Stimulated activated CD8-positive, alpha-beta memory T cell treated with anti-CD3 and anti-CD28 coated beads, Interleukin-4, amount 100 ng/mL, for 4 hours (primary cell): ENCODE measurements around the gene METTL2B.
A peak's percentile ranks its signal among the peaks of the same experiment; 100 is the strongest.
"Not testable (repeated sequence)": the region's sequence is repeated elsewhere in the genome, so short reads cannot be mapped to it uniquely, and the experiment has no call there.

Experiments used
- DNase-seq, 2 donors: peaks; one replicate each; pipeline ENCODE4 v3.0.0-alpha.2; 2020; ENCODE audit warnings: low read depth in 2 of 2, low spot score in 1 of 2

METTL2B gene

DNA sequence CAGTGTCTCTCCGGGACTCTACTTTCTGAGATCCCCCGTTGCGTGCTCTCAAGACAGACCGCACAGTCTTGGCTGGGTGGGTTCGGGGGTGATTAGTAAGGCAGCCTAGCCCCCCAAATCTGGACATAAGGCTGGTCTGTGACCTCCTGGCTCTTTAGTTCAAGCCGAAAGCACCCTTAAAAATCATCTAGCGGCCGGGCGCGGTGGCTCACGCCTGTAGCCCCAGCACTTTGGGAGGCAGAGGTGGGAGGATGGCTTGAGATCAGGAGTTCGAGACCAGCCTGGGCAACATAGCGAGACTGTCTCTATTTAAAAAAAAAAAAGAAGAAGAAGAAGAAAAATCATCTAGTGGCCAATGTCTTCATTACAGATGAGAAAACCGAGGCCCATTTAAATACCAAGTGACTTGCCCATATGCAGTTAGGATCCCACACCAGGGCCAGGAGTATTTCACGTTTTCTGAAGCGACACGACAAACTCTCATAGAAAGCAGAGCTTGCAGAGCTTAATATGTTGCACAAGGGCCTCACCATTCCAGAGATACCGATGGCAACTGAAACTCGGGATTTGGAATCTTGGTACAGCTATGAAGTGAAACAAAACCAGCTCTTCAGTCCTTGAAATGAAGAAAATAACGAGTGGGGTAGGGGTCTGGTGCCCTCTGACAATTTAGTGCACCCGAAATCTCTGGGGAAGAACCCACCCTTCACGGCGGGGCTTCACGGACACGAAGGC, 21.6 kb upstream of the METTL2B start:
- DNase-seq, result no peak

DNA sequence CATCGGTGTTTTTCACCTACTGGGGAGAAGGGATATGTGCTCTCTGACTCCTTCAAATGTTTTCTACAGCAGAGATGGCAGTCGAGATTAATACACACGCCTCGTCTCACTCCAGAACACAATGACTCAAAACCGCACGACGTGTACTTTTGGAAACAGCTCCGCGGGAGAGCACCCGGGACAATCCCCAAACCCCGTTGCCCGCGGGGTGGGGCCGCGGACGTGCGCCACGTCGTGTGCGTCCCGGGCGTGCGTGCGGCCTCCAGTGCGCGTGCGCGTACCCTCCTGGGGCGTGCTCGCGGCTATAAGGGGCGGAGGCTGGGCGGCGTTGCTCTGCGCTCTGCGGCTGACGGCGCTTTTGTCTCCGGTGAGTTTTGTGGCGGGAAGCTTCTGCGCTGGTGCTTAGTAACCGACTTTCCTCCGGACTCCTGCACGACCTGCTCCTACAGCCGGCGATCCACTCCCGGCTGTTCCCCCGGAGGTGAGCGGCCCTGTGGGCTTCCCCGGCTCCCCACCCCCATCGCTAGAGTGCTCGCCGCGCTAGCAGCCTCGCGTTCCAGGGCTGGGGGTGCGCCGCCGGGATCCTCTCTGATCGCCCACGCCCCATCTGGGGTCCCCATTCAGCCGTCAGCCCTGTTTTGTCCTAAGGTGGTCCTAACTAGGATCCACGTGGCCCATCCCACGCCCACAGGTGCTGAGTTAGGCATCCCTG, 20.8 kb upstream of the METTL2B start, which contains the start of gene HILPDA:
Gene HILPDA (plus strand): TSS at position 336 of the 712 bp plus-strand sequence. CDS start 1,391 bp downstream, outside the sequence.
- peak; percentile 78 to 86 for DNase-seq

DNA sequence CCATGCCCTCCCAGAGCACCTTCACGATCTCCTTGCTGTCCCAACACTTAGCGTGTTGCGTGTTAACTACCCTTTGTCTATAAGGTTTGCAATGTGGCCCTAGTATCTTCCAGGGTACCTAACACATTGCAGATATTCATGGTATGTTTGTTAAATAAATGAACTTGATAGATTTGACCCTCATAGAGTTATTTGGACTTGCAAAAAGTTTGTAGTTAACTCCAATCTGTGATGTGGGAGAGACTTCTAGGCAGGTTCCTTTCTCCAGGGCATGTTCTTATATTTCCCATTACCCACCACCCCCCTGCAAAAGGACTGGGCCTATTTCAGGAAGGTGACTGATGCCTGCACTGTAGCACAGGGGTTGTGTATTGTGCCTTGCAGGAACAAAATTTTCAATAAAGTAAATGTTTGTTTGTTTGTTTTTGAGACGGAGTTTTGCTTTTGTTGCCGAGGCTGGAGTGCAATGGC, 20.3 kb upstream of the METTL2B start:
- no peak for DNase-seq

DNA sequence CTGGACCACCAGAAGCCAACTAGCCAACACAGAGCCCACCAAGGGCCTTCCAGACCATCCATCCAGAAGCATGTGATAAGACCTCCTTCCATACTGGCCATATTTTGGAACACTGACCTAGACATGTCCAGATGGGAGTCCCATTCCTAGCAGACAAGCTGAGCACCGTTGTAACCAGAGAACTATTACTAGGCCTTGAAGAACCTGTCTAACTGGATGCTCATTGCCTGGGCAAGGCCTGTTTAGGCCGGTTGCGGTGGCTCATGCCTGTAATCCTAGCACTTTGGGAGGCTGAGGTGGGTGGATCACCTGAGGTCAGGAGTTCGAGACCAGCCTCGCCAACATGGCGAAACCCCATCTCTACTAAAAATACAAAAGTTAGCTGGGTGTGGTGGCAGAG, 19.2 kb upstream of the METTL2B start:
- DNase-seq, result not testable (repeated sequence)

DNA sequence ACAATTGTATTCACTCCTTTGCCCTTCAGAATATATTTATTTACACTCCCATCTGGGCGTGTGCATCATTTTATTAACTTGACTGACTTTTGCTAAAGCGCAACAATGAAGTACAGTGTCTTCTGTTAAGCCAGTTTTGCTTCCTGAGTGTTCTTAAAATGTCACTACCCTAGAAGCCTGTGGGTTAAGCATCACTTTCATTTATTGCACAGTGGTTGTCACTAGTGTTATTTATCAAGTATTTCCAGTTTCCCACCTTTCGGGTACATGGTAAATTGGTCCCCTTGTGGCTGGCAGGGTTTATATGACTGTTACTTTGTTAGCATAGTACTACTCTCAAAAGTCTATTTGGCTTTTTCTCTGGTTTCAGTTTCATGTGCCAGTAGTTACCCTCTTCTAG, 17.6 kb upstream of the METTL2B start:
- DNase-seq, result no peak

DNA sequence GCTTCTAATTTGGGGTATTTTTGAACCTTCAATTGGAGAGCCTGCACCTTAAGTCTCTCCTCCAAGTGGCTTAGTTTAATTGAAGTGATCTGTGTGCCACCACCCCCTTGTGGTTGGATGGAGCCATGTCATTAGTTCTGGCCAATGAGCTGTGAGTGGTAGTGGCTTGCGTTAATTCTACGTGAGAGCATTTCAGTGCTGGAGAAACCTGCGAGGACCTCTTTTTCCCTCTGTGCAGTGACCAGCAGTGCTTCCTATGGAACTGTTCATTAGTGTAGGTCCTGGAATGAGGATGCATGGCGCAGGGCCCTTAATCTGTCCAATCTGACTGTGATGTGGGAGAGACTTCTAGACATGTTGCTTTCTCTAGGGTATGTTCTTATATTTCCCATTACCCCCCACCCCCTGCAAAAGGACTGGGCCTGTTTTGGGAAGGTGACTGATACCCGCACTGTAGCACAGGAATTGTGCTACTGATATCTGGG, 17.1 kb upstream of the METTL2B start:
- DNase-seq, result peak in 1 of 2 donors; percentile 43

DNA sequence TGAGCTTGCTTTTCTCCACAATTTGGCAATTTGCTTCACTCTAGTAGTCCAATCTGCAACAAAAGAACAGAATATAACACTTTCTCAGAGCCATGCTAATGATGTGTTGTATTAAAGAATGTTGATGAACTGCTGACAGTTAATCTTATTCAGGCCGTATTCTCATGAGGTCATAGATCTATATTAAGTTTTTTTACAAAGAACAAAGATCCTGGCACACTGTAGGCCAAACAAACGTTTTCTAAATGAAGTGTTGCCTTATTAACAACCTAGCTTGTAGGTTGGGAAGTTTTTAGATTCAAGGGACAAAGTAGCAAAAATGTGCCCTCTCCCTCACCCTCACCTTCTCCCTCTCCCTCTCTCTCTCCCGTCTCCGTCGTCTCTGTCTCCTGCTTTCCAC, 14.1 kb upstream of the METTL2B start:
- no peak for DNase-seq

DNA sequence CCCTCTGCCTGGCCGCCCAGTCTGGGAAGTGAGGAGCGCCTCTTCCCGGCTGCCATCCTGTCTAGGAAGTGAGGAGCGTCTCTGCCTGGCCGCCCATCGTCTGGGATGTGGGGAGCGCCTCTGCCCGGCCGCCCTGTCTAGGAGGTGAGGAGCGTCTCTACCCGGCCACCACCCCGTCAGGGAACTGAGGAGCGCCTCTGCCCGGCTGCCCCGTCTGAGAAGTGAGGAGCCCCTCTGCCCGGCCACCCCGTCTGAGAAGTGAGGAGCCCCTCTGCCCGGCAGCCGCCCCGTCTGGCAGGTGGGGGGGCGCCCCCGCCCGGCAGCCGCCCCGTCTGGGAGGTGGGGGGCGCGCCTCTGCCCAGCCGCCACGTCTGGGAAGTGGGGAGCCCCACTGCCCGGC, 13.2 kb upstream of the METTL2B start:
- not testable (repeated sequence) for DNase-seq

DNA sequence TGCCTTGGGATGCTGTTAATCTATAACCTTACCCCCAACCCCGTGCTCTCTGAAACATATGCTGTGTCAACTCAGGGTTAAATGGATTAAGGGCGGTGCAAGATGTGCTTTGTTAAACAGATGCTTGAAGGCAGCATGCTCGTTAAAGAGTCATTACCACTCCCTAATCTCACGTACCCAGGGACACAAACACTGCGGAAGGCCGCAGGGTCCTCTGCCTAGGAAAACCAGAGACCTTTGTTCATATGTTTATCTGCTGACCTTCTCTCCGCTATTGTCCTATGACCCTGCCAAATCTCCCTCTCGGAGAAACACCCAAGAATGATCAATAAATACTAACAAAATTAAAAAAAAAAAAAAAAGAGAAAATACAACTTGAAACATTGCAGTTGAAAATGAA, 12.6 kb upstream of the METTL2B start:
- not testable (repeated sequence) for DNase-seq

DNA sequence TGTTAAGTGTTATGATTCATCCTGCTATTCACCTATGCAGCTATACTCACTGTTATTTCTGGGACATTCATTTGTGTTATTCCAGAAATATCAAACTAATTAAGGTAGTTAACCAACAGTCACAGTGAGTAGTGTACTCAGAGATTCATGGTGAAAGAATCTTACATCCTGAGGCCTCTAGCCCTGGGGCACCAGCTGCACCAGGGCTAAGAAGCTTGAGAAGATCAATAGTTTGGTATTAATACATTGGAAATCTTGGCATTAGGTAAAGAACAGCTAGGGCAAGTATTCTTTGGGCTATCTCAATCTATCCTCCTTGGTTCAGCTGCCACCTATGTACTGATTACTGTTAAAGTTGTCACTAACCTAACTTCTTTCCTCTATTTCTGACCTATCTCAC, 9.7 kb upstream of the METTL2B start:
- DNase-seq, result not testable (repeated sequence)

DNA sequence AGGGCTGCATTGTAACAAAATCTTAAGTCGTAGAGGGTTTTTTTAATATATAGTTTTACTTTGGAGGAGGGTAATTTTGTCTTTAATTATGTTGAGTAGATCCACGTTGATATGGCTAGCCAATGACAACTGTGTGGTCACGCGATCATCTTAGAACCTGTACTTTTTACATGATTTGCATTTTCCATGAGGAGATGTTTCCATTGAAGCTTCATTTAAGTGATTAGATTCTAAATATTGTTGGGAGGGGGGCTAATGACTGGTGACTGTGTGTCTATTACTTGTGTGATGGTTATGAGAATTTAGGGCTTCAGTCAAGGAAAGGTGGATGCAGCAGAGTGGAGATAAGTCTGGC, 765 bp downstream of the METTL2B start:
- not testable (repeated sequence) for DNase-seq

DNA sequence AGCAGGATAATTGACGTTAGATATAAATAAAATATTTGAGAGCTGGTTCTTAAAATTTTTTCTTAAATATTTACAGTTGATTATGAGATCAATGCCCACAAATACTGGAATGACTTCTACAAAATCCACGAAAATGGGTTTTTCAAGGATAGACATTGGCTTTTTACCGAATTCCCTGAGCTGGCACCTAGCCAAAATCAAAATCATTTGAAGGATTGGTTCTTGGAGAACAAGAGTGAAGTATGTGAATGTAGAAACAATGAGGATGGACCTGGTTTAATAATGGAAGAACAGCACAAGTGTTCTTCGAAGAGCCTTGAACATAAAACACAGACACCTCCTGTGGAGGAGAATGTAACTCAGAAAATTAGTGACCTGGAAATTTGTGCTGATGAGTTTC, 2.5 kb downstream of the METTL2B start:
- DNase-seq, result not testable (repeated sequence)

DNA sequence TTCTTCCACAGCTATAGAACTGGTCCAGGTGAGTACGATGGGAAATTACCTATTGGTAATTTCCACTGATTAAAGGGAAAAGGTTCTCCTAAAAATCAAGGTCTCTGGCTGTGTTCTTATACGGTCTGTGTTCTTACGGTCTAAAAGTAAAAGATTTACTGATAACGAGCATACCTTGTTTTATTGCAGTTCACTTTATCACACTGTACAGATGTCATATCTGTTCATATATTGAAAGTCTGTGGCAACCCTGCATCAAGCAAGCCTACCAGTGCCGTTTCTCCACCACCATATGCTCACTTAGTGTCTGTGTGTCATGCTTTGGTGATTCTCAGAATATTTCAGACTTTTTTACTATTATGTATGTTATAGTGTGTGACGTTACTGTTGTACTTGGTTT, 11.6 kb downstream of the METTL2B start:
- DNase-seq, result not testable (repeated sequence)

DNA sequence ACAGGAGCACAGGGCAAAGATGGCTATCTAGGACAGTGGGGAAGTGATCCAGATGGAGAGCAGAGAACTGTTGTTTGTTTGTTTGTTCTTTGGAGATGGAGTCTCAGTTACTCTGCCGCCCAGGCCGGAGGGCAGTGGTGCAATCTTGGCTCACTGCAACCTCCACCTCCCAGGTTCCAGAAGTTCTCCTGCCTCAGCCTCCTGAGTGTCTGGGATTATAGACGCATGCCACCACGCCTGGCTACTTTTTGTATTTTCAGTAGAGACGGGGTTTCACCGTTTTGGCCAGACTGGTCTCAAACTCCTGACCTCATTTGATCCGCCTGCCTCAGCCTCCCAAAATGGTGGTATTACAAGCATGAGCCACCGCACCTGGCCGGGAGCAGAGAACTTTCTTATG, 20.9 kb downstream of the METTL2B start:
- DNase-seq, result no peak

DNA sequence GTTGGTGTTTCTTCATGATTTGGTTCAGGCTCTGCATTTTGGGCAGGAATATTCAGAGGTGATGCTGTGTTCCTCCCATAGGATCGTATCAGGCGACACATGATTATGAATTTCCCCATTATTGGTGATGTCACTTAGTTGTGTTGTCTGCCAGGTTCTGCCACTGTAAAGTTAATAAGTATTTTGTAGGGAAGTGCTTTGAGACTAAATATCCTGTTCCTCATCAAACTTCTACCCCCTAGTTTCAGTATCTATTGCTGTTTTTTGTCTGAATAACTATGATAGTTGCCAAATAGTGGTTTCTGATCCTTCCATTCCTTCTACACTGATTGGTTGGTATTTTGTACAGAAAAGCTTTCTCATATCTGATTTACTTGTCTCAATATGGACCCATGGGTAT, 28.9 kb downstream of the METTL2B start:
- DNase-seq, result not testable (repeated sequence)

DNA sequence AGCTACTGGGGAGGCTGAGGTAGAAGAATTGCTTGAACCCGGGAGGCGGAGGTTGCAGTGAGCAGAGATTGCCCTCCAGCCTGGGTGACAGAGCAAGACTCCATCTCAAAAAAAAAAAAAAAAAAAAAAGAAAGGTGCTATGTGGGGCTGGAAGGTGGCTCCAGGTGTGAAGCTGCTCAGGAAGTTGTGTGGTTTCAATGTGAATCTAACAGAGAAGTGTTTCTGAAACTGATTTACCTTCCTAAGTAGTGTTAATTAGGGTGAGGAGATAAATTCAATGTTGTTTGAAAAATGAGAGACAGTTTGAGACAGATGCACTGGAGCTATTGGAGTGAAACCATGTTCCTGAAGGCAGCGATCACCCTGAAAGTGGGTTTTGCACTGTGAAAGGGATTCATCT, 30.3 kb downstream of the METTL2B start:
- DNase-seq, result not testable (repeated sequence)

DNA sequence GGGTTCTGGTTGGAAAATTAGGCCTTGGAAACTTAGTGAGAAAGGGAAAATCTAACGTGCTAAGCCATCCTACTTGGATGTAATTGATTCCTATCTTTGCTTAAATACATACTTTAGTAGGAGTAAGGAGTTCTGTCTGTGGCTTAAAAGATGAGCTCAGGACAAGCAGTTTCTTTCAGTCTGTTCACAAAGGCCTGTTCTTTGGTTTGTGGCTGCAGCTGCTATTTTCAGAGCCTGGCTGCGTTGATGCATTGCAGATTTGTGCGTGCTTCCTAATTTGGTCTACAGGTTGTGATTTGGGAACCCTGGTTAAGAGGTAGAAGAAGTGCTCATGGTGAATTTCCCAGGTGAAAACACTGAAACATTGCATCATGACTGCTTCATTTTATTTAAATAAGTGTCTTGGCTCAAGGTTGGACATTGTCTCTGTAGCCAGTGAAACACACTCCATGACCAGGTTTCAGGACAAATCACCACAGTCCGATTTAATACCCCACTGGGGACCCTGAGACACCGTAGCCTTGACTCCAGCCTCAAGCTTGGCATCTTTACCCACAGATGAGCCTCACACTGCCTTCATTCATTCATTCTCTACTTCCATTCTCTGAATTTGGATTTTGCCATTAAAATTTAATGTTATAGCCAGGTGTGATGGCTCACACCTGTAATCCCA, 30.9 kb downstream of the METTL2B start:
- not testable (repeated sequence) for DNase-seq

DNA sequence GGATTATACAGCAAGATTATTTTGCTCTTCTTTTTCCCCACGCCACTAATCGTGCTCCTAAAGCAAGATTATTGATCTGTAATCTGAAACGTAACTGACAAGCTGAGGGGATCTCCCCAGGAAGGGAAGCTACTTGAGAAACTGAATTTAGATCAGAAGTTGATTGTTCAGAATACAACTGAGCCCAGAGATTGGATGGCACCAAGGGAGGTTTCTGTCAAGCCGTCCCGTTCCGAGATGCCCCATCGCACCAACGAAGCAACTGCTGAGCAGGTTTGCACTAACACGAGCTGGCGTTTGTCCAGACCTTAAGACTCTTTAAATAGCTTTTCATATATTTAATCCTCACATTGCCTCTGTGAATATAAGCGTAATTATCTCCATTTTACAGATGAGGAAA, 35.1 kb downstream of the METTL2B start:
- DNase-seq, result not testable (repeated sequence)

DNA sequence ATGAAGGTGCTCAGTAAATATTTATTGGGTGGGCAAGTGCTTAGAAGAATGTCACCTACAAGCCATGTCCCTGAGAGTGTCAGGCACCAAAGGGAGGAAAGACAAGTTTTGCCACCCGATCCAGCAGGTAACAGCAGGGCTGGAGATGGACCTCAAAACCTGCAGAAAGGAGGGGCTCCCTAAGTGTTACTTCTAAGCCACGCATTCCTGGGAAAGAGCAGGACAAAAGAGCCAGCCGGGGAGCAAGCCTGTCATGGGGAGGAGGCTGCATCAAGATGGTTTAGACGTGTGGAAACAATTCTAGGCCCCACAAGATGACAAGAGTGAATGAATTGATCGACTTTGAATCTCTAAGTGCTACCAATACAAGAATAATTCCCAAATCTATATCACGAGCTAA, 38.7 kb downstream of the METTL2B start:
- not testable (repeated sequence) for DNase-seq

DNA sequence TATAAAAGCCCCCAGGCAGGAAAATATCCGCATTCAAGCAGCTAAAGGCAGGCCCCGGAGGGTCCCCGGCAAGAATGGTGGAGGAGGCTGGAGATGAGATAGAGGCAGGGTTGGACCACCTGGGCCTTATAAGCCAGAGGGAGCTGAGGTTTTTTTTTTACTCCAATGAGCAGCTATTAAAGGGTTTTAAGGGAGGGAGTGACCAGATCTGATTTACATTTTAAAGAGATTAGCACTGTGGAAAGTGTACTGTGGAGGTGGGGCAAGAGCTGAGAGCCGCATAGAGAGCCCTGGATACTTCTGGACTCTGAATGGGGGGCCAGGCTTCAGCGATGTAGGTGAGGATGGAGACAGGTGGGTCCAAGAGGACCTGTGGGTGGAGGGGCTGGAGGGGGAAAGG, 40.5 kb downstream of the METTL2B start:
- not testable (repeated sequence) for DNase-seq

DNA sequence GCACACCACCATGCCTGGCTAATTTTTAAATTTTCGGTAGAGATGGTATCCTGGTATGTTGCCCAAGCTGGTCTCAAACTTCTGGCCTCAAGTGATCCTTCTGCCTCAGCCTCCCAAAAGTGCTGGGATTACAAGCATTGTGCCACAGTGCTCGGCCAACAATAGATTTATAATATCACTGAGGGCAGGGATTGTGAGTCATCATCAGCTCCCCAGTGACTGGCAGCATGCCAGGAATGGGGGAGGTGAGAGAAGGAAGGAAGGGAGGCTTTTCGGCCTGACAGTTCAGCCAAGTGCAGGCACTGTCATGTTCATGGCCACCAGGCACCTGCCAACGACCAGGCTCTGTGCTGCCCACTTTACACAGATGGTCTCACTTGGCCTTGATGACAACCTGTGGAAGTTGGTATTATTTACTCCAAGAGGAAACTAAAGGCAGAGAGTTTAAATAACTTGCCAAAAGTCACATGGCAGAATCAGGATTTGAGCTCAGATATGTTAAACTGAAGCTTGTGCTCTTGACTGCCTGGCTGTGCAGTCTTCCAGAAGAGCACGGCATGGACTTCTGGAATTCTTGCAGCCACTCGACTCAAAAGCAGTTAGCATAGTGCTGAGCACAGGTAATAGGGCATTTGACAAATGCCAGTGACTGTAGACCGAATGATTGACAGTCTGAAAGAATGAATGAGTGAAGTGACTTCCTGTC, 46.8 kb downstream of the METTL2B start:
- DNase-seq, result peak; percentile 66 to 73
